ENCODE data around the gene RUNDC1.

Gene RUNDC1

GRCh38 chr17:43042025-43042628 is 61.8 kb downstream of the RUNDC1 start:
- DNase-seq (ENCODE audit: low read depth) = no peak
